CD4-positive, alpha-beta T cell treated with Interleukin-6 at 100 ng/mL for 8 hours (primary cell): ENCODE measurements around the gene DMAC1.
A peak's percentile ranks its signal among the peaks of the same experiment; 100 is the strongest.

Source experiments
- DNase-seq: peaks from one replicate; pipeline ENCODE4 v3.0.0-alpha.2; 2020; ENCODE audit warnings: mixed read lengths, low spot score

The DMAC1 gene

GRCh38 chr9:7782400-7783120, 17.0 kb downstream of the DMAC1 start:
- no peak for DNase-seq

- DNase-seq, result no peak
Observed at GRCh38 chr9:7780261-7780988, 19.2 kb downstream of the DMAC1 start.

GRCh38 chr9:7778851-7779600, 20.6 kb downstream of the DMAC1 start:
- DNase-seq, result no peak

- DNase-seq, result no peak
Observed at GRCh38 chr9:7777771-7778170, 21.8 kb downstream of the DMAC1 start.

GRCh38 chr9:7770111-7770510, 29.5 kb downstream of the DMAC1 start:
- DNase-seq, result no peak

- no peak for DNase-seq
Observed at GRCh38 chr9:7762600-7762999, 37.0 kb downstream of the DMAC1 start.

GRCh38 chr9:7760014-7760415, 39.6 kb downstream of the DMAC1 start:
- DNase-seq, result no peak

GRCh38 chr9:7756088-7756487, 43.5 kb downstream of the DMAC1 start:
- DNase-seq, result peak; percentile 16

GRCh38 chr9:7752481-7752880, 47.1 kb downstream of the DMAC1 start:
- DNase-seq, result no peak
